Omental fat pad (tissue), 4 donors: ENCODE data around the gene STN1. TPM values are rescaled to one million over a fixed set of nuclear protein-coding genes. Genes with fewer than 3 reads are reported as not detected.

ENCODE experiments used
- ATAC-seq: fragments of 150-250 bp; one replicate; pipeline ENCODE4 v1.9.1; 2016; ENCODE audit warnings: mild to moderate bottlenecking, moderate library complexity; ENCODE audit not compliant: low FRiP score
- DNase-seq: peaks from one replicate; pipeline ENCODE4 v3.0.0-alpha.2; 2019; ENCODE audit warnings: low spot score
- CTCF ChIP-seq, 3 donors: fragments of 450-650 bp; IDR thresholded peaks; one replicate each; pipeline ENCODE4 v1.5.1; 2016 to 2017; ENCODE audit warnings: antibody characterized with exemption in 3 of 3, mild to moderate bottlenecking in 3 of 3, moderate library complexity in 2 of 3
- total RNA-seq, 4 donors: library from RNA; depleted of rRNA; stranded (reverse); fragments of >200 nt; gene quantifications; one replicate each; pipeline ENCODE4 v1.1.0, GENCODE V29; 2016

Gene STN1
- total RNA-seq, 4 donors from 2014 or later = 15.4 to 44.7 (median 21.1) TPM

- DNase-seq (no peak), ATAC-seq (no peak)
- TF ChIP-seq CTCF (IDR thresholded peaks at IDR 0.05) = no peak
These were observed 35.5 kb downstream of the STN1 start for GRCh38 chr10:103882285-103883007.

- no peak for TF ChIP-seq CTCF (IDR thresholded peaks at IDR 0.05)
- ATAC-seq = no peak
- no peak for DNase-seq
These were observed 36.3 kb downstream of the STN1 start for GRCh38 chr10:103881416-103882284.

- DNase-seq = no peak
- TF ChIP-seq CTCF (IDR thresholded peaks at IDR 0.05) = no peak
- ATAC-seq = no peak
These were observed 38.2 kb downstream of the STN1 start for GRCh38 chr10:103879831-103880230.

GRCh38 chr10:103879409-103879808, 38.6 kb downstream of the STN1 start:
- DNase-seq (no peak), ATAC-seq (no peak)
- TF ChIP-seq CTCF (IDR thresholded peaks at IDR 0.05) = no peak

- no peak for DNase-seq
- ATAC-seq = no peak
- no peak for TF ChIP-seq CTCF (IDR thresholded peaks at IDR 0.05)
These were observed 40.1 kb downstream of the STN1 start for GRCh38 chr10:103877861-103878260.

GRCh38 chr10:103876155-103876554, 41.8 kb downstream of the STN1 start:
- no peak for DNase-seq
- no peak for ATAC-seq
- TF ChIP-seq CTCF (IDR thresholded peaks at IDR 0.05) = no peak
